CD4-positive, CD25-positive, alpha-beta regulatory T cell (primary cell): ENCODE measurements around the gene CAPRIN1. TPM values are rescaled to one million over a fixed set of nuclear protein-coding genes. Genes with fewer than 3 reads are reported as not detected.

Experiments
- ATAC-seq, 2 donors: fragments of 150-1000 bp; cut with Tn5 transposase; one replicate each; pipeline ENCODE4 v1.10.0; 2021; ENCODE audit warnings: low read depth in 2 of 2, moderate number of reproducible peaks in 2 of 2, moderate library complexity in 1 of 2
- DNase-seq, 3 donors: peaks; one replicate each; pipeline versions ENCODE4 v3.0.0 to v3.0.0-alpha.2; 2012 to 2022; ENCODE audit warnings: mixed read lengths in 1 of 3
- H3K27ac ChIP-seq: one replicate; pipeline ENCODE4 v1.7.0; 2013; ENCODE audit warnings: mild to moderate bottlenecking, low read length; ENCODE audit not compliant: insufficient read depth, poor library complexity, severe bottlenecking
- H3K27me3 ChIP-seq: one replicate; pipeline ENCODE4 v1.7.0; 2013; ENCODE audit warnings: low read length; ENCODE audit not compliant: control insufficient read depth, insufficient read depth
- H3K36me3 ChIP-seq: one replicate; pipeline ENCODE4 v1.7.0; 2013; ENCODE audit warnings: mild to moderate bottlenecking, low read length, moderate library complexity; ENCODE audit not compliant: control insufficient read depth, insufficient read depth
- H3K4me1 ChIP-seq: 2 replicates; pipeline ENCODE4 v1.7.0; 2013; ENCODE audit warnings: mild to moderate bottlenecking, low read length; ENCODE audit not compliant: insufficient read depth, control insufficient read depth, poor library complexity, severe bottlenecking
- H3K4me3 ChIP-seq: one replicate; pipeline ENCODE4 v1.7.0; 2013; ENCODE audit warnings: low read depth, mild to moderate bottlenecking, low read length, moderate library complexity
- H3K9me3 ChIP-seq, 2 experiments: 1 replicate in 1 of 2; 2 replicates in 1 of 2; pipeline ENCODE4 v1.7.0; 2013; ENCODE audit warnings: low read length in 2 of 2, mild to moderate bottlenecking in 1 of 2, moderate library complexity in 1 of 2; ENCODE audit not compliant: control insufficient read depth in 2 of 2
- H3K27ac Mint-ChIP-seq, 3 donors: one replicate each; pipeline ENCODE4 v1.8.0; 2020 to 2022; ENCODE audit warnings: mild to moderate bottlenecking in 3 of 3, mixed read lengths in 3 of 3, moderate library complexity in 2 of 3
- H3K27me3 Mint-ChIP-seq: one replicate; pipeline ENCODE4 v1.8.0; 2022; ENCODE audit warnings: mild to moderate bottlenecking, mixed read lengths
- H3K36me3 Mint-ChIP-seq: one replicate; pipeline ENCODE4 v1.8.0; 2020; ENCODE audit warnings: mixed read lengths
- H3K4me1 Mint-ChIP-seq, 4 donors: one replicate each; pipeline ENCODE4 v1.8.0; 2020 to 2022; ENCODE audit warnings: mixed read lengths in 4 of 4, mild to moderate bottlenecking in 1 of 4
- H3K4me3 Mint-ChIP-seq, 4 donors: one replicate each; pipeline ENCODE4 v1.8.0; 2020 to 2022; ENCODE audit warnings: mild to moderate bottlenecking in 4 of 4, mixed read lengths in 4 of 4, moderate library complexity in 3 of 4
- H3K9me3 Mint-ChIP-seq, 7 donors: one replicate each; pipeline ENCODE4 v1.8.0; 2020 to 2022; ENCODE audit warnings: mixed read lengths in 7 of 7, mild to moderate bottlenecking in 3 of 7, moderate library complexity in 2 of 7
- polyA plus RNA-seq, 4 donors: library from polyadenylated mRNA; unstranded; fragments of 300-500 nt; fragmentation: Illumina TruSeq; gene quantifications; one replicate each; pipeline ENCODE4 v1.2.3, GENCODE V29; 2021
- total RNA-seq: library from RNA; stranded (reverse); gene quantifications from one replicate; pipeline ENCODE4 v1.2.3, GENCODE V29; 2022

The CAPRIN1 gene
- total and polyA plus RNA-seq, 5 donors from 2014 or later, result 83.4 to 132 (median 108) TPM

DNA sequence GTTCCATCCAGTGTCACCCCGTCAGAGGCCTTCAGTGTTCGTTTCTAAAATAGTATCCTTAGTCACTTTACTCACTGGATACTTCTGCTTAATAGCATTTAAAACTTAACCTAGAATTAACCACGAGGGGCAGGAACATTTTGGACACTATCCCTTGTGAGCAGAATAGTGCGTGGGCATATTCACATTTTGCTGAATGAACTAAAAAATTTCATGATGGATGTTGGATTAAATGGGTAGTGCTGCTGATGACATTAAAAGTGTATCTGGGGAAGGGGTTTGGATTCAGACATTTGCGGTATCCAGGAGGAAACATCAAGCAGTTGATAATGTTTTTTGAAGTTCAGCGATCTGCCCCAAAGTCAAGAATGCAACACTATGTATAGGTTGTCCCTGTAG is 53.1 kb downstream of the CAPRIN1 start:
- no peak for ATAC-seq
- Histone ChIP-seq H3K4me3 (peak overlapping the region; percentile 90), H3K4me1 (peaks cover 32% of the 10 kb centered on the region), H3K27me3 (no peaks in the 10 kb centered on the region), H3K9me3 (no peaks in the 10 kb centered on the region), H3K27ac (peak overlapping the region; percentile 92), H3K36me3 (peaks cover 29% of the 10 kb centered on the region)
- peak overlapping the region; percentile 93 to 98 (median 96) for H3K4me3 Mint-ChIP-seq
- peaks cover 4% of the 10 kb centered on the region for H3K36me3 Mint-ChIP-seq
- H3K27ac Mint-ChIP-seq, result peak overlapping the region; percentile 99 to 100 (median 99)
- DNase-seq, result no peak
- no peaks in the 10 kb centered on the region for H3K9me3 Mint-ChIP-seq
- H3K4me1 Mint-ChIP-seq, result peaks cover 28 to 57% (median 32%) of the 10 kb centered on the region in 4 donors
- peaks cover 6% of the 10 kb centered on the region for H3K27me3 Mint-ChIP-seq

DNA sequence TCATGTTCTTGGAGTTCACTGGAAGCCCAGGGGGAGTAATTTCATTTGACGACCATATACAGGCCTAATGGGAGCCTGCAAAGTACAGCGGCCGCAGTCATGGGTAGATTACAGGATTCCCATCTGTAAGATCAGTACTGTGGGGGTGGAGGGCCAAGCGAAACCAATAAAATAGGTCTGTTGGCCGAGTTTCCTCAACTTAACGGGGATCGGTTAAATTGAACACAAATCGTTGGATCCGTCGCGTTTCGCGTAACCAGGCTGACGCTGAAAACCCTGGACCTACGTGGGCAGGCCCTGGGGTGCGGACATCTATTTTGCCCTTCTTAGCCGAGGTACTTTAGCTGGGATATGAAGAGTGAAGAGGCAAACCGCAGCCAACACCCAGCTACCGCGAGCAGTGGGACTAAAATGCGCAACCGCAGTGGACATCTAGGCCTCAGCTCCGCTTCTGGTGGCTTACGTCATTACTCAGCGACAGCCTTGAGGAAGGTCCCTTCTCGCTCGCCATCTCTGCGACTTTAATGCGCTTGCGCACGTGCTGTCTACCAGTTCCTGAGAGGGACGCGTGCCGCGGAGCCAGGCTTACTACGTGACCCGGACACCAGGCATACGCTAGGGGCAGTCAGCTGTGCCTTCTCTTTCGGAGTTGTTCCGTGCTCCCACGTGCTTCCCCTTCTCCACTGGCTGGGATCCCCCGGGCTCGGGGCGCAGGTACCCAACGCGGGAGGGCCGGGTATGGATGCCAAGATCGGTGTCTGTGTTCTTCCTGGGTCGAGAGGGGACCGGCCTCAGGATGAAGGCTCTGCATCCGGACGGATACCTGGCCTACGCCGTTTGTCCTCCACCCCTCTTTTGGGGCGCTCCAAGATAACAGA is 53.8 kb downstream of the CAPRIN1 start, which contains the start of gene NAT10:
TSS of gene NAT10 (plus strand) at position 551 of the 878 bp plus-strand sequence. CDS start 2,597 bp downstream, outside the sequence.
- Mint-ChIP-seq H3K27me3 (peaks cover 6% of the 10 kb centered on the region), H3K9me3 (no peaks in the 10 kb centered on the region), H3K4me1 (peaks cover 28 to 60% (median 34%) of the 10 kb centered on the region in 4 donors), H3K4me3 (peak within 1 kb of the TSS; percentile 93 to 98 (median 96)), H3K27ac (peak within 1 kb of the TSS; percentile 99 to 100 (median 99)), H3K36me3 (peaks cover 8% of the 10 kb centered on the region)
- DNase-seq (peak; percentile 98 to 99 (median 98)), ATAC-seq (peak; percentile 93 to 94)
- Histone ChIP-seq H3K36me3 (peaks cover 29% of the 10 kb centered on the region), H3K27me3 (no peaks in the 10 kb centered on the region), H3K9me3 (no peaks in the 10 kb centered on the region), H3K4me3 (peak within 1 kb of the TSS; percentile 90), H3K4me1 (peaks cover 32% of the 10 kb centered on the region), H3K27ac (peak within 1 kb of the TSS; percentile 92)

DNA sequence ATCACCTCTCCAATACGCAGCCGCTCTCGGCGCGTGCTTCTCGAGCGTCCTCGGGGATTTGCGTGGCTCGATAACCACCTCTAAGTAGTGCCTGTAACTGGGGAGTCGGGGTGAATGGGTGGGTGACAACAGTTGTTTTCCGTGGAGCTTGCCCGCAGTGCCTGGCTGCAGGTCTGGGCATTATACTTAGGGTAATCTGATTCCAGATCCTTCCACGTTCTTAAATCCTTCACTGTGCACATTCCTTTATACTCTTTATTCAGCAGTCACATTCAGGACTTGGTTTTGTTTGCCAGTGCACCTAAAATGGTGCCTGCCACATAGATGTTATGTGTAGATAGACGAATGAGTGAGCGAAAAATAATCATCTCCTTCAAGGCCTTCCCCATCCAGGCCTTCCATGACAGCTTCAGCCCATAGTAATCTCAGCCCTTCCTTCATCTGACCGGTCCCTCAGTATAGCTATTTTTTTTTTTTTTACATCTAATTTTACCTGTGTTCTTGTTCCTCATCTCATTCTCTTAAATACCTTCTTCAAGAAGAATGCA is 54.5 kb downstream of the CAPRIN1 start:
- peaks cover 9% of the 10 kb centered on the region for H3K36me3 Mint-ChIP-seq
- peaks cover 28 to 60% (median 34%) of the 10 kb centered on the region in 4 donors for H3K4me1 Mint-ChIP-seq
- Histone ChIP-seq H3K4me1 (peaks cover 32% of the 10 kb centered on the region), H3K27ac (peak overlapping the region; percentile 92), H3K9me3 (no peaks in the 10 kb centered on the region), H3K4me3 (peak overlapping the region; percentile 90), H3K36me3 (peaks cover 30% of the 10 kb centered on the region), H3K27me3 (no peaks in the 10 kb centered on the region)
- no peak for ATAC-seq
- H3K27ac Mint-ChIP-seq, result peak overlapping the region; percentile 99 to 100 (median 99)
- H3K27me3 Mint-ChIP-seq, result peaks cover 6% of the 10 kb centered on the region
- H3K4me3 Mint-ChIP-seq, result peak overlapping the region; percentile 93 to 98 (median 96)
- no peaks in the 10 kb centered on the region for H3K9me3 Mint-ChIP-seq
- no peak for DNase-seq

DNA sequence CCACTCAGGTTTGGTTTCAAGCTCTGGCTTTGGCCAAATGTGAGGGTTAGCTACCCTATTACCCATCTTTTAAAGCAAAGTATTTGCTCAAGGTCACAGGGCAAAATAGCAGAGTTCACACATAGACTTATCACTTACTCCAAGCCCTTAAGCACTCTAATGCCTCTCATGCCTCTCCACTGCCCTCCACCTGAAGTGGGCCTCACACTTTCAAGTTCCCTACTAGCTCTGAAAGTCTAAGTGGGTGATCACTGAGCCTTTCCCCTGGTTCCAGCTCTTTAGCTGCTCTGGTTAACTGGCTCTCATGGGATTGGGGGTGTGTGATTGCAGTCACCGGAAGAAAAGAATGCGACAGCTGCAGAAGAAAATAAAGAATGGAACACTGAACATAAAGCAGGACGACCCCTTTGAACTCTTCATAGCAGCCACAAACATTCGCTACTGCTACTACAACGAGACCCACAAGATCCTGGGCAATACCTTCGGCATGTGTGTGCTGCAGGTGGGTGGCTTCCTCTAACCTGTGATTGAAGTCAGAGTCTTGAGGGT is 60.3 kb downstream of the CAPRIN1 start:
- Mint-ChIP-seq H3K27me3 (no peaks in the 10 kb centered on the region), H3K4me1 (peaks cover 12 to 26% (median 20%) of the 10 kb centered on the region in 4 donors), H3K27ac (no peak overlapping the region), H3K4me3 (no peak overlapping the region), H3K9me3 (no peaks in the 10 kb centered on the region), H3K36me3 (peaks cover 41% of the 10 kb centered on the region)
- no peak overlapping the region for H3K4me3 ChIP-seq
- no peak overlapping the region for H3K27ac ChIP-seq
- peaks cover 9% of the 10 kb centered on the region for H3K4me1 ChIP-seq
- H3K36me3 ChIP-seq, result peaks cover 84% of the 10 kb centered on the region
- DNase-seq (no peak), ATAC-seq (no peak)
- no peaks in the 10 kb centered on the region for H3K9me3 ChIP-seq
- no peaks in the 10 kb centered on the region for H3K27me3 ChIP-seq

DNA sequence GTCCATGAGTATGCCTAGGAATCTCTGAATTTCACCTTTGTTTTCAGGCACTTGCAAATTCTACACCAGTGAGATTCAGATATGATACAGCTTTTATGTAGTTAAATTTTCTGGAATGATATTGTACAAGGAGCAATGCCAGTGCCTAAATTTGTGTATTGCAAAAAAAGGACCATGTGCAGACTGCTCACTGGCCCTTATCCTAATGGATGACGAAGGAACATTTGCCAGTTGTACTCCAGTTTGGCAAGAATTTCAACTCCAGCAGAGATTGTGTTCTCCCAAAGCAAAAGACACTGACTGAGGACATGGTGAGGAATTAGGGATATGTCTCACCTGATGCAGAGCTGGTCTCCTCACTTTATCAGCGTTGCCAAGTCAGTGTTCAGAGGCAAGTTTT is 62.5 kb downstream of the CAPRIN1 start:
- Histone ChIP-seq H3K27ac (no peak overlapping the region), H3K4me3 (no peak overlapping the region), H3K27me3 (no peaks in the 10 kb centered on the region), H3K36me3 (peaks cover 95% of the 10 kb centered on the region), H3K9me3 (no peaks in the 10 kb centered on the region), H3K4me1 (no peaks in the 10 kb centered on the region)
- no peak overlapping the region for H3K27ac Mint-ChIP-seq
- peaks cover 53% of the 10 kb centered on the region for H3K36me3 Mint-ChIP-seq
- no peaks in the 10 kb centered on the region for H3K27me3 Mint-ChIP-seq
- DNase-seq (no peak), ATAC-seq (no peak)
- H3K4me3 Mint-ChIP-seq, result no peak overlapping the region
- H3K4me1 Mint-ChIP-seq, result peaks cover 10 to 11% (median 11%) of the 10 kb centered on the region in 4 donors
- no peaks in the 10 kb centered on the region for H3K9me3 Mint-ChIP-seq

DNA sequence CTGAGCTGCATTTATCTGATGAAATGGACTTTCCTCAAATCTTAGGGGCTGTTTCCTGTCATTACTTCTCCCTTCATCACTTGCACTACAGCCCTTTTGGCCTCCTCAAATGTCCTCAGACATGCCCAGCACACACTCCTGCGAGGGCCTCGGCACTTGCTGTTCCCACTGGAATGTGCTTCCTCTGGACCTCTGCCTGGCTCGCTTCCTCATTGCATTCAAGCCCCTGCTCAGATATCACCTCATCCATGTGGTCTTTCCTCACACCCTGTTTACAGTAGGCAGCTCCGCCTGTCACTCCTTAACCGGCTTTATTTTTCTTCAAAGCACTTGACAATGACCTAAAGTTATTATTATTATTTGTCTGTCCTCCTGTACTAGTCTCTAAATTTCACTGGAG is 62.9 kb downstream of the CAPRIN1 start:
- H3K27ac Mint-ChIP-seq, result no peak overlapping the region
- no peak overlapping the region for H3K4me3 Mint-ChIP-seq

DNA sequence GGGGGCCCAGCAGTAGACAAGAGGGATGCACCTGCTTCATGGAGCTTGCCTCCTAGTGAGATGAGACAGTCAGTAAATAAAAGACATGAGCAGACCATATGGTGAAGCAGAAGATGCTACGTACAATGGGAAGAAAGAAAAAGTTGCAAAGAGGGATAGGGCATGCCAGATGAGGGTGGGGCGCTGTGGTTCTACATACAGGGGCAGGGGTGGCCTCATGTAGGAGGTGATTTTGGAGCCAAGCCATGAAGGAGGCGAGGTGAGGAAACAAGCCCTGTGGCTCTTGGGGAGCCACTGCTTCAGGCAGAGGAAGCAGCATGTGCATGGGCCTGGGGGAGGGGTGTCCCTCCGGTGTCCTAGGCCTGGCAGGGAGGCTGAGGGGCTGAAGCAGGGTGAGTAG is 69.1 kb downstream of the CAPRIN1 start:
- Histone ChIP-seq H3K4me1 (no peaks in the 10 kb centered on the region), H3K4me3 (no peak overlapping the region), H3K27me3 (no peaks in the 10 kb centered on the region), H3K9me3 (no peaks in the 10 kb centered on the region), H3K27ac (no peak overlapping the region), H3K36me3 (peaks cover 85% of the 10 kb centered on the region)
- H3K9me3 Mint-ChIP-seq, result no peaks in the 10 kb centered on the region
- peaks cover 66% of the 10 kb centered on the region for H3K36me3 Mint-ChIP-seq
- no peak for DNase-seq
- no peak overlapping the region for H3K27ac Mint-ChIP-seq
- ATAC-seq, result no peak
- no peaks in the 10 kb centered on the region for H3K27me3 Mint-ChIP-seq
- peaks cover 2 to 8% (median 6%) of the 10 kb centered on the region in 4 donors for H3K4me1 Mint-ChIP-seq
- H3K4me3 Mint-ChIP-seq, result no peak overlapping the region

More for the DNA sequence above, 62.9 kb downstream of the CAPRIN1 start:
- Histone ChIP-seq H3K9me3 (no peaks in the 10 kb centered on the region), H3K4me3 (no peak overlapping the region), H3K27ac (no peak overlapping the region), H3K36me3 (peaks cover 95% of the 10 kb centered on the region), H3K27me3 (no peaks in the 10 kb centered on the region), H3K4me1 (no peaks in the 10 kb centered on the region)
- Mint-ChIP-seq H3K4me1 (peaks cover 5 to 11% (median 6%) of the 10 kb centered on the region in 4 donors), H3K9me3 (no peaks in the 10 kb centered on the region), H3K27me3 (no peaks in the 10 kb centered on the region), H3K36me3 (peaks cover 55% of the 10 kb centered on the region)
- ATAC-seq (no peak), DNase-seq (no peak)
